Gastroesophageal sphincter (tissue), 4 donors: ENCODE results near the gene KIRREL3. TPM values are rescaled to one million over a fixed set of nuclear protein-coding genes. Genes with fewer than 3 reads are reported as not detected.

Experiments
- ATAC-seq: fragments of 150-250 bp; one replicate; pipeline ENCODE4 v1.9.1; 2016; ENCODE audit warnings: mild to moderate bottlenecking, moderate library complexity
- H3K27ac ChIP-seq, 4 donors: fragments of 200-600 bp; sonication (generic) in 3 of 4; 1 replicate in 3 of 4; 2 replicates in 1 of 4; pipeline ENCODE4 v1.5.1; 2016 to 2019
- H3K27me3 ChIP-seq: fragments of 200-600 bp; sonication (generic); one replicate; pipeline ENCODE4 v1.5.1; 2019
- H3K36me3 ChIP-seq, 2 donors: fragments of 200-600 bp; sonication (generic); one replicate each; pipeline ENCODE4 v1.5.1; 2019; ENCODE audit warnings: control low read depth in 1 of 2
- H3K4me1 ChIP-seq, 3 donors: fragments of 200-600 bp; sonication (generic); 1 replicate in 2 of 3; 2 replicates in 1 of 3; pipeline ENCODE4 v1.5.1; 2016 to 2019; ENCODE audit warnings: control low read depth in 2 of 3
- H3K4me3 ChIP-seq, 2 donors: fragments of 200-600 bp; sonication (generic); one replicate each; pipeline ENCODE4 v1.5.1; 2019; ENCODE audit warnings: mild to moderate bottlenecking in 1 of 2, moderate library complexity in 1 of 2
- H3K9me3 ChIP-seq, 3 donors: fragments of 200-600 bp; sonication (generic); one replicate each; pipeline ENCODE4 v1.5.1; 2017 to 2019; ENCODE audit warnings: control low read depth in 2 of 3
- CTCF ChIP-seq, 4 experiments: fragments of 200-600 bp in 2 of 4; fragments of 450-650 bp in 2 of 4; sonication (generic) in 1 of 4; IDR thresholded peaks; one replicate each; pipeline ENCODE4 v1.5.1; 2017 to 2019; ENCODE audit warnings: antibody characterized with exemption in 4 of 4, mild to moderate bottlenecking in 2 of 4, moderate library complexity in 2 of 4
- EP300 ChIP-seq: sonication (generic); formaldehyde crosslinking; IDR thresholded peaks from one replicate; pipeline ENCODE4 v1.6.1; 2017; ENCODE audit warnings: antibody characterized with exemption, mild to moderate bottlenecking
- POLR2A ChIP-seq, 2 donors: fragments of 450-650 bp; IDR thresholded peaks; one replicate each; pipeline ENCODE4 v1.6.1; 2017; ENCODE audit warnings: antibody characterized with exemption in 2 of 2, mild to moderate bottlenecking in 2 of 2, moderate library complexity in 1 of 2
- POLR2AphosphoS5 ChIP-seq: sonication (generic); formaldehyde crosslinking; IDR thresholded peaks from one replicate; pipeline ENCODE4 v1.6.1; 2017; ENCODE audit warnings: antibody characterized with exemption
- WGBS, 2 donors: methylation state at CpG; one replicate each; pipeline ENCODE4 v1.1.5; 2018; ENCODE audit warnings: low coverage in 1 of 2; 5-methylcytosine and 5-hydroxymethylcytosine counted together
- total RNA-seq, 4 donors: library from RNA; depleted of rRNA; stranded (reverse); fragments of >200 nt; gene quantifications; one replicate each; pipeline ENCODE4 v1.1.0, GENCODE V29; 2016

Gene KIRREL3
- total RNA-seq, 4 donors from 2014 or later = 0.54 to 3.9 (median 1.4) TPM

DNA sequence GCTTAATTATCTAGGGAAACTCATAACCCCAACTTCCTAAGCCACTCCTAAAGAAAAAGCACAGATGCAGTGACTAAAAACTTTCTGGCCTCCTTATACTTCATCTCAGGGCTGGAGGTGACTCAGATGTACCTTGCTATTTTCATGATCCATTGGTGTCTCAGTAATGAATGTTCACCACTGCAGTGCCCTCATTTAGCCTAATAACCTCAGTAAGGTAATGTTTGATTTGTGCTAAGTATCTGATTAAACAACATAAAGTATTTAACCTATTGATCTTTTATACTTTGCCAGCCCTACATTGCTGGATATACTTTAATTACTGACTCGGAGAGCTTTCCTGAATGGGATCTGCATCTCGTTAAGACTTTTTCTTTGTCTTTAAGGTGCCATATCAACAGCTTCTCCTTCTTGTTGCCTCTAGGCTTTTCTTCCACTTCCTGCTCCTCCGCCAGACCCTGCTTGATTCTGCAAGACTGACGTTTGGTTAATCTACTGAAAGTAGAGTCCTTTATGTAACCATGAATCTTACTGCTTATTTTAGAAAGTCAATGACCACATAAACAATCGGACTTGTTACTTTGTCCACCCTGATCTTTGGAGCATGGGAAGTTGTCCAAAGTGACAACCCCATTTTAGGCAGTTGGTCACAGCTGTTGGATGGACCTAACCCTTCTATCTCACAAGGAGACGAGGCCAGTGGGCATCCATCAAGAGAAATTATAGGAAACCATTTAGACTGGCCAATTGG lies 342.1 kb downstream of the KIRREL3 start:
- H3K9me3 ChIP-seq = no peaks in the 10 kb centered on the region
- H3K4me1 ChIP-seq = no peaks in the 10 kb centered on the region
- H3K4me3 ChIP-seq = no peak overlapping the region
- TF ChIP-seq POLR2A (IDR thresholded peaks at IDR 0.05) = no peak
- no peak for TF ChIP-seq EP300
- TF ChIP-seq POLR2AphosphoS5 = no peak
- TF ChIP-seq CTCF (IDR thresholded peaks at IDR 0.05) = no peak
- ATAC-seq = no peak
- no peak overlapping the region for H3K27ac ChIP-seq
- 49 to 56% methylated on average over 4 to 6 of the region's 6 CpGs for WGBS, 2 donors
- no peaks in the 10 kb centered on the region for H3K36me3 ChIP-seq
- peaks cover 12% of the 10 kb centered on the region for H3K27me3 ChIP-seq

GRCh38 chr11:126655807-126656128 lies 344.8 kb downstream of the KIRREL3 start:
- H3K9me3 ChIP-seq = no peaks in the 10 kb centered on the region
- TF ChIP-seq POLR2AphosphoS5 = no peak
- TF ChIP-seq EP300 = no peak
- TF ChIP-seq POLR2A (IDR thresholded peaks at IDR 0.05) = no peak
- TF ChIP-seq CTCF (IDR thresholded peaks at IDR 0.05) = no peak
- no peaks in the 10 kb centered on the region for H3K36me3 ChIP-seq
- peaks cover 19% of the 10 kb centered on the region for H3K27me3 ChIP-seq
- 8% methylated on average over 2 of the region's 2 CpGs for WGBS, 2 donors
- H3K27ac ChIP-seq = no peak overlapping the region
- ATAC-seq = peak; percentile 34
- no peaks in the 10 kb centered on the region for H3K4me1 ChIP-seq
- H3K4me3 ChIP-seq = no peak overlapping the region

DNA sequence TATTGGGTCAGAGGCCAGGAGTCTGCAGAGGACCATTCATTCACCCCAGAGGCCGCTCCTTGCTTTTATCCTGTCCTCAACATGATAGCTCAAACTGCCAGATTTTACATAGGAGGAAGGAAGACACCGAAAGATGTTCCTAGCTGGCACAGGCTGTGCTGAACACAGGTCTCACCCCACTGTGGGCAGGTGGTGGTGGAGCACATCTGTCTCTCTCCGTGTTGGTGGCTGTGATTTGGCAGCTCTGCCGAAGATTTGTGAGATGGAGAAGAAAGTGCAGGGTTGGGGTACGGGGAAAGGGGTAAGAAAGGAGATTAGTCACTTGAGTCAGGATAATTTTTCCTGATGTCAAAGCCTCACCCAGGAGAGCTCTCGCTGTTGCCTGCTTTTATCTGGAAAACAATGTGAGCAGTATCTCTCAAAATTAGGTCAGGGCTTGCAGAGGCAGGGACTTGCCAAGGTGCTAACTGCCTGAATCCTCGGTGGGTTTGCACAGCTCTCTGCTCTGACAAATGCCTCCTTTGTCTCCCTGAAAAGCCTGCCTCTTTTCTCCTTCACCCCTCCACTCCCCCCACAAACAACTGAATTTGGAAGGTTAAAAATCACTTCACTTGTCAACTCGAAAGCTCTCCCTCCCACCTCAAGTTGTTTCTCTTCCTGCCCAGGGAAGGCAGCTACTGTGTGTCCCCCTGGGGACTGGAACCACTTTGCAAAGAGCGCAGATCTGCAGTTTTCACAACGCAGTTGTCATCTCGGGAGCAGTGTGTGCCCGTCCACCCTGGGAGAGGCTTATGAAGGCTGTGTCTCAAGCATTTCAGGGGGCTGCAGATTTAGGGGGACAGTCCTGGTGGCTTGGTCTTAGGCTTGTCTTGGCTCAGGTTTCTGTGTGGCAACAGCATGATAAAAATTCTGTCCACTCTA lies 345.4 kb downstream of the KIRREL3 start:
- Histone ChIP-seq H3K4me1 (no peaks in the 10 kb centered on the region), H3K27ac (no peak overlapping the region), H3K27me3 (peaks cover 21% of the 10 kb centered on the region), H3K4me3 (no peak overlapping the region), H3K9me3 (no peaks in the 10 kb centered on the region), H3K36me3 (no peaks in the 10 kb centered on the region)
- 31 to 34% methylated on average over 4 to 12 of the region's 12 CpGs for WGBS, 2 donors
- no peak for TF ChIP-seq POLR2A (IDR thresholded peaks at IDR 0.05)
- TF ChIP-seq EP300 = no peak
- TF ChIP-seq POLR2AphosphoS5 = no peak
- no peak for TF ChIP-seq CTCF (IDR thresholded peaks at IDR 0.05)
- ATAC-seq = no peak

DNA sequence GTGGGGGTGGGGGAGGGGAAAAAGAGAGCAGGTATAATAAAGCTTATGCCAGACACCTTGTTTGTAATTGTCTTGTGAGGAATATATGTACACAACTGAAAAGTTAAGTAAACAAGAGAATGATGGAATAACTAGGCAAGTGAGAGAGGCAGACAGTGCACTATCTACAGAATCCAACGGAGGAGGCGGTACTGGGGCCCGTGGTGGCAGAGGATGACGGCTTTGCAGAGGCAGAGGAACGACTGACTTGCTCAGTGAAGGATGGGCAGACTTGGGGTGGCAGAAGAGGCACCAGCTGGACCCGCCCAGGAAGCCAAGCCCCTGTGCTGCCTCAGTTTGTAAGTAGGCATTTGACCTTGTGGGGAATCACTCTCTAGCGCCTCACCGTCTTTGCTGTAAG lies 347.5 kb downstream of the KIRREL3 start:
- no peak overlapping the region for H3K27ac ChIP-seq
- H3K4me1 ChIP-seq = no peaks in the 10 kb centered on the region
- H3K27me3 ChIP-seq = peaks cover 25% of the 10 kb centered on the region
- H3K4me3 ChIP-seq = no peak overlapping the region
- ATAC-seq = no peak
- no peaks in the 10 kb centered on the region for H3K9me3 ChIP-seq
- H3K36me3 ChIP-seq = no peaks in the 10 kb centered on the region
- no peak for TF ChIP-seq CTCF (IDR thresholded peaks at IDR 0.05)
- no peak for TF ChIP-seq POLR2A (IDR thresholded peaks at IDR 0.05)
- no peak for TF ChIP-seq POLR2AphosphoS5
- TF ChIP-seq EP300 = no peak
- 78 to 80% methylated on average over 8 of the region's 8 CpGs for WGBS, 2 donors
